ENCODE data around the gene MMP23B. TPM values are rescaled to one million over a fixed set of nuclear protein-coding genes. Genes with fewer than 3 reads are reported as not detected.

Gene MMP23B
- total RNA-seq, 2 donors from 2014 or later: 87.2 to 201 TPM

- Histone ChIP-seq H3K4me3 (peak overlapping the region; percentile 60), H3K9me3 (no peaks in the 10 kb centered on the region), H3K27me3 (replicated peaks; ENCODE audit: insufficient read depth) (no peaks in the 10 kb centered on the region)
Measured at GRCh38 chr1:1600861-1601563, 31.0 kb upstream of the MMP23B start.

GRCh38 chr1:1601564-1602303, 30.2 kb upstream of the MMP23B start:
- DNase-seq (ENCODE audit: low spot score) (no peak), ATAC-seq (ENCODE audit: insufficient number of reproducible peaks, low FRiP score, low read depth) (no peak)
- no peak for TF ChIP-seq CTCF (IDR thresholded peaks at IDR 0.05)
- Histone ChIP-seq H3K4me3 (no peak overlapping the region), H3K27me3 (replicated peaks; ENCODE audit: insufficient read depth) (no peaks in the 10 kb centered on the region), H3K36me3 (no peaks in the 10 kb centered on the region), H3K27ac (no peak overlapping the region), H3K9me3 (no peaks in the 10 kb centered on the region), H3K4me1 (ENCODE audit: control insufficient read depth in 1 of 2, low read depth in 2 of 2) (peaks cover 0 to 14% of the 10 kb centered on the region in 2 donors)

More at GRCh38 chr1:1600861-1601563, 31.0 kb upstream of the MMP23B start:
- H3K4me1 ChIP-seq (ENCODE audit: control insufficient read depth in 1 of 2, low read depth in 2 of 2): peaks cover 0 to 14% of the 10 kb centered on the region in 2 donors
- H3K36me3 ChIP-seq: no peaks in the 10 kb centered on the region
- H3K27ac ChIP-seq: no peak overlapping the region
- TF ChIP-seq CTCF (IDR thresholded peaks at IDR 0.05): no peak
- no peak for ATAC-seq (ENCODE audit: insufficient number of reproducible peaks, low FRiP score, low read depth)
- no peak for DNase-seq (ENCODE audit: low spot score)

- no peaks in the 10 kb centered on the region for H3K27me3 ChIP-seq (replicated peaks; ENCODE audit: insufficient read depth)
- no peak for DNase-seq (ENCODE audit: low spot score)
- H3K36me3 ChIP-seq: no peaks in the 10 kb centered on the region
- H3K27ac ChIP-seq: no peak overlapping the region
- H3K4me1 ChIP-seq (ENCODE audit: control insufficient read depth in 1 of 2, low read depth in 2 of 2): peaks cover 0 to 14% of the 10 kb centered on the region in 2 donors
- ATAC-seq (ENCODE audit: insufficient number of reproducible peaks, low FRiP score, low read depth): no peak
- no peak for TF ChIP-seq CTCF (IDR thresholded peaks at IDR 0.05)
- H3K9me3 ChIP-seq: no peaks in the 10 kb centered on the region
- H3K4me3 ChIP-seq: no peak overlapping the region
Measured at GRCh38 chr1:1602304-1602967, 29.5 kb upstream of the MMP23B start.

- H3K27me3 ChIP-seq (replicated peaks; ENCODE audit: insufficient read depth): no peaks in the 10 kb centered on the region
- no peak for TF ChIP-seq CTCF (IDR thresholded peaks at IDR 0.05)
- H3K36me3 ChIP-seq: no peaks in the 10 kb centered on the region
- no peak overlapping the region for H3K27ac ChIP-seq
- H3K4me3 ChIP-seq: no peak overlapping the region
- no peak for ATAC-seq (ENCODE audit: insufficient number of reproducible peaks, low FRiP score, low read depth)
- H3K4me1 ChIP-seq (ENCODE audit: control insufficient read depth in 1 of 2, low read depth in 2 of 2): peaks cover 0 to 8% of the 10 kb centered on the region in 2 donors
- H3K9me3 ChIP-seq: no peaks in the 10 kb centered on the region
- no peak for DNase-seq (ENCODE audit: low spot score)
Measured at GRCh38 chr1:1602968-1603506, 28.9 kb upstream of the MMP23B start.

Measured in thoracic aorta (tissue), 2 donors.